ENCODE results near the gene KCNJ10.

GRCh38 chr1:159961636-159962035 lies 108.3 kb downstream of the KCNJ10 start:
- TF ChIP-seq KLF16 (tag by site-specific recombination; IDR thresholded peaks at IDR 0.05) (no peak), CTCF (tag by site-specific recombination; IDR thresholded peaks at IDR 0.05) (no peak), ZNF121 (tag by site-specific recombination; IDR thresholded peaks at IDR 0.05) (no peak), YY1 (tag by site-specific recombination; IDR thresholded peaks at IDR 0.05) (no peak)
